Ovary (tissue), 3 donors: ENCODE data around the gene CASK.

Source experiments
- EP300 ChIP-seq: sonication (generic); formaldehyde crosslinking; IDR thresholded peaks from one replicate; pipeline ENCODE4 v1.6.1; 2017; ENCODE audit warnings: antibody characterized with exemption
- POLR2A ChIP-seq: fragments of 450-650 bp; IDR thresholded peaks from one replicate; pipeline ENCODE4 v1.6.1; 2017; ENCODE audit warnings: antibody characterized with exemption, mild to moderate bottlenecking, moderate library complexity
- TF ChIP-seq, protein P1 (sequence below), 3 donors: fragments of 450-650 bp in 2 of 3; fragments of 200-600 bp in 1 of 3; IDR thresholded peaks; one replicate each; pipeline versions ENCODE4 v1.5.1 to v1.8.0; 2016 to 2022; ENCODE audit warnings: antibody characterized with exemption in 3 of 3, mild to moderate bottlenecking in 1 of 3
- donor health status: DM: no; HTN: no; CAD: no.

DNA sequence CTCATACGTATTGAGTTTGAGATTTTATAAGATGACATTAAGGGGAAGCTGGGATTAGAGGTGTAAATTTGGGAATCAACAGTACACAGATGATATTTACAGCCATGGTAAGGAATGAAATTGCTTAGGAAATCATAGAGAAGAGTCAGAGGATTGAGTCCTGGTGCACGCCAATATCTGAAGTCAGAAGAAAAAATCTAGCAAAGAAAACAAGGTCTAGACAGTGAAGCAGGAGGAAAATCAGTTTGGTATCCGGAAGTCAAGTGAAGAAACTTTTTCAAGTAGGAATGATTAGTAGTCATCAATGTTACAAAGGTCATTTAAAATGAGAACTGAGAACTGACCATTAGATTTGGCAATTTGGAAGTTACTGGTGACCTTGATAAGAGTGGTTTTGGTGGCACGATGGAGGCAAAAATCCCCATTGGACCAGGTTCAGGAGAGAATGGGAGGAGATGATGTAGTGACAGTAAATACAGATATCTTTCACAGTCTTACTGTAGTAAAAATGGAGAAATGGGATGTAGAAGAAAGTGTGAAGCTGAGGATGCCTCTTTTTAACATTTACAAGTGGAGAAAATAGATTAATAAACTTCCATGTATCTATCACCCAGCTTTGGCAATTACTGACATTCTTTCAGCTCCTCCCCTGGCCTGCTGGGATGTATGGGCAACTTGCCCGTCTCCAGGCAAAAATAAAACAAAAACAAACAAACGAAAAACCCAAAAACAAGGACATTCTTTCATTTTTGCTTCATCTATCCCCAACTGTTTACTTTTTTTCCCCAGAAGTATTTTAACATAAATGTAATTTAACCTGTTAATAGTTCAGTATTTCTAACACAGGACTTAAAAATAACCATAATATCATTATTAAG is 245.9 kb downstream of the CASK start:
- TF ChIP-seq, protein P1, sequence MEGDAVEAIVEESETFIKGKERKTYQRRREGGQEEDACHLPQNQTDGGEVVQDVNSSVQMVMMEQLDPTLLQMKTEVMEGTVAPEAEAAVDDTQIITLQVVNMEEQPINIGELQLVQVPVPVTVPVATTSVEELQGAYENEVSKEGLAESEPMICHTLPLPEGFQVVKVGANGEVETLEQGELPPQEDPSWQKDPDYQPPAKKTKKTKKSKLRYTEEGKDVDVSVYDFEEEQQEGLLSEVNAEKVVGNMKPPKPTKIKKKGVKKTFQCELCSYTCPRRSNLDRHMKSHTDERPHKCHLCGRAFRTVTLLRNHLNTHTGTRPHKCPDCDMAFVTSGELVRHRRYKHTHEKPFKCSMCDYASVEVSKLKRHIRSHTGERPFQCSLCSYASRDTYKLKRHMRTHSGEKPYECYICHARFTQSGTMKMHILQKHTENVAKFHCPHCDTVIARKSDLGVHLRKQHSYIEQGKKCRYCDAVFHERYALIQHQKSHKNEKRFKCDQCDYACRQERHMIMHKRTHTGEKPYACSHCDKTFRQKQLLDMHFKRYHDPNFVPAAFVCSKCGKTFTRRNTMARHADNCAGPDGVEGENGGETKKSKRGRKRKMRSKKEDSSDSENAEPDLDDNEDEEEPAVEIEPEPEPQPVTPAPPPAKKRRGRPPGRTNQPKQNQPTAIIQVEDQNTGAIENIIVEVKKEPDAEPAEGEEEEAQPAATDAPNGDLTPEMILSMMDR (IDR thresholded peaks at IDR 0.05): no peak
- TF ChIP-seq POLR2A (no peak), EP300 (no peak)
